ENCODE data around the gene BRAP.
"Not testable (repeated sequence)": the region's sequence is repeated elsewhere in the genome, so short reads cannot be mapped to it uniquely, and the experiment has no call there.

The BRAP gene

GRCh38 chr12:111673503-111673902 is 12.3 kb downstream of the BRAP start:
- no peak for DNase-seq

- DNase-seq: no peak
These were observed 12.9 kb downstream of the BRAP start for GRCh38 chr12:111672822-111673381.

- DNase-seq: no peak
These were observed 20.5 kb downstream of the BRAP start for GRCh38 chr12:111664961-111665865.

DNA sequence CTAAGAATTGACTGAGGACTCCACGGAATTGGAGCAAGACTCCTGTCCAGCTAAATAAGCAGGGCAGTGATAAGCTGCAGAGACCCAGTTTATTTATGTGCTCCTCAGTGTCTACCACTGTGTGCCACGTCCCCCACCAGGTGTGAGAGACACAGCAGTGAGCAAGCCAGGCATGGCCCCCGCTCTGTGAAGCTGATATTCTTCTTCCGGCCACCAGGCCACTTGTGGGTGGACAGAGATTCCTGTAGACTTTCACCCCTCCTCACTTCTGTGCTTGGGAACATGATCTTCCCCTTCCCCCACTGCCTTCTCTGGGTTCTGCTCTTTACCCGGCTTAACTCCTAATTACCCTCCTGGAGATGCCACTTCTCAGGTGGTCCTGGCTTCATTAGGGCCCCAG is 21.3 kb downstream of the BRAP start:
- DNase-seq: no peak

DNA sequence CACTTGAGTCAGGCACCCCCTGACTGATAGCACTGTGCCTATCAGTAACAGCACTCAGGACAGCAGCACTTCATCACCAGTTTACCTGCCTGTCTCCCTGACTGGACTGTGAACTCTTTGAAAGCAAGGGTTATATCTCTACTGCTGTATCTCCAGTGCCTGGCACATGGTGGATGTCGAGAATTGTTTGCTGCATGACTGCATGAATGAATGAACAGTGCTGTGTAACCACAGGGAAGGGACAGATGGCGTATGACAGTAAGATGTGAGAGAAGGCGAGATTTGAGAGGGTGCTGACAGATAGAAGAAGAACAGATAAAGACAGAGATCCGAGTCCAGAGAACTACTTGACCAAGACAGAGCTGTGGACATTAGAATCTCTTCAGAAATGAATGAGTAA is 29.7 kb downstream of the BRAP start:
- DNase-seq: no peak

DNA sequence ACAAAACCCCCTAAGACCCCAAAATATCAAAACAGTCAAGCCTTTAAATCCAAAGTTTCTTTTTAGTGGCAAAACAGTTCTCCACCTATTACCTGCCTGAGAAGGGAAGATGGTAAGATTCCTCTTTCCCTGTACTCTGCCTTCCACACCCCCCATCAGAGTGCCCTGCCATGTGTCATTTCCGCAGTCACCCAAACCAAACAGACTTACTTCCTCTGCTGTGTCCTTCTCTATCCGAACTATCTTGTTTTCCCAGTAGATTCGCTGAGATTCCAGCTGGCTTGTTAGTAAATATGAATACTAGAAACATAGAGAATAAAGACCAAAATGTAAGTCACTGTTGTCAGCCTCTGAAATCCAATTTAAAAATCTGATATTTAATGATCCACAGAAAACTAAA is 30.4 kb downstream of the BRAP start:
- no peak for DNase-seq

DNA sequence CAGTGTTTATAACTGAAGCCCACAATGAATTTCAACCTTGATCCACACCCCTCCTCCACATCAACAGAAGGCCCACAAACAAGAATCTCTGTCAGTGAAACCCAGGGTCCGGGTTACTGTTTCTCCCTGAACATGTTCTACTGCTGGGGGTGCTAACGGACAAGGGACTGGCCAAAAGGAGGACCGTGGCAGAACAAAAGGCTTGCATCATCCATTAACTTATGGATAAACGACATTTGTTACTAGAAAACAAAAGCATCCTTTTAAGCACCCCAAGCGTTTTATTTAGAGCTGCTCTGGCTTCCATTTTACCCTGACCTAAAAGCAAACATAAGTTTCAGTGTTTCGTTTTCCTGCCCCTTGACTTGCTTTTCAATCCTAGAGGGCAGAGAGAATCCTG is 32.2 kb downstream of the BRAP start:
- DNase-seq: no peak

GRCh38 chr12:111652530-111652929 is 33.2 kb downstream of the BRAP start:
- DNase-seq: not testable (repeated sequence)

GRCh38 chr12:111650912-111651311 is 34.8 kb downstream of the BRAP start:
- no peak for DNase-seq

DNA sequence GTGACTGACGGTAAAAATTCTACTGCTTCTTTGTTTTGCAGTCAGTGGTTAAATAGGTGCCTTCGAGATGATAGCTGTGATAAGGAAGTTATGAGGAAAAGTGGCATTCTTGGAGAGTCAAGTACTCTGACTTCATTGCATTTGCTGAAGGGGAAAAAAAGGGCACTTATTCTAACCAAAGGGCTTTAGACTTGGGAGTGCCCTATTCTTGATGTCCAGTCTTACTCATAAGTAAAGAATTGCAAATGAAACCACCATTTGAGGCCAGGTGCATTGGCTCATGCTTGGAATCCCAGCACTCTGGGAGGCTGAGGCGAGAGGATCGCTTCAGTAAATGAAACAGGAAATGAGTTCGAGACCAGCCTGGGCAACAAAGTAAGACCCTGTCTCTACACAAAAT is 40.3 kb downstream of the BRAP start:
- DNase-seq: no peak

GRCh38 chr12:111643427-111643826 is 42.3 kb downstream of the BRAP start:
- DNase-seq: no peak

GRCh38 chr12:111642681-111643426 is 42.9 kb downstream of the BRAP start:
- DNase-seq: no peak

- DNase-seq: no peak
These were observed 45.2 kb downstream of the BRAP start for GRCh38 chr12:111640506-111640905.

- DNase-seq: no peak
These were observed 47.2 kb downstream of the BRAP start for GRCh38 chr12:111638556-111638955.

DNA sequence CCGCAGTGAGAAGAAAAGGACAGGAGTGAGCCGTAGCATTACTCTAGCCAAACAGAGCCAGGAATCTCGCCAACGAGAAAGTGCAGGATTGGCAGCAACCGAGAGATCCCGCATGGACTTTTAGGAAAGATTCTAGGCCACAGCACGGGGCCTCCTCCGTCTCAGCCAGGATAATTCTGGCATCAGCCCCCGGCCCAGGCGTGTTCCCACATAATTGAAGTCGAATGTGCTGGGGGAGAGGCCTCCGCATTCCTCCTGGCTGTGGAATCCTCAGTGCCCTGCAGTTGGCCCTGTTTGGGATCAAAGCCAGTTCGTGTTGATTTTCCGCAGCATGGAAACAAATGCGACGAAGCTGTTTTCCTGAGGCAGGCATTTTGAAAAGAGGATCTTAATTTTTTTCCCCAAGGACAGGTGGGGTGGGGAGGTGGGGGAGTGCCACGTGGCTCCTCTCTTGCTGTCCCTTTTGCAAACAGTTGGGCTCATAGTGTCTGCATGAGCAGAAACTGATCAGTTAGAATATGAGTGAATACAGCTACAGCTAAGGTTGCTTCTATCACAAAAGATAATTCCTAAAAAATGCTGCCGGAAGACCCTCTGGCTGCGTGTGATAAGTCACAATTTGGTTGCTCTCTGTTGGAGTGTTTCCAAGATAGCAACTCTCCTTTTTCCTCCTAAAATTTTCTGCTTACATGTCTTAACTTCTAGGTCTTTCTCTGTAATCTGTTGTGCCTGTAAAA is 49.4 kb downstream of the BRAP start:
- no peak for DNase-seq

GRCh38 chr12:111635524-111635923 is 50.2 kb downstream of the BRAP start:
- no peak for DNase-seq

GRCh38 chr12:111628505-111629260 is 57.1 kb downstream of the BRAP start:
- no peak for DNase-seq

GRCh38 chr12:111626230-111626629 is 59.5 kb downstream of the BRAP start:
- no peak for DNase-seq

- no peak for DNase-seq
These were observed 61.2 kb downstream of the BRAP start for GRCh38 chr12:111624540-111624939.

GRCh38 chr12:111617841-111618240 is 67.9 kb downstream of the BRAP start:
- not testable (repeated sequence) for DNase-seq

DNA sequence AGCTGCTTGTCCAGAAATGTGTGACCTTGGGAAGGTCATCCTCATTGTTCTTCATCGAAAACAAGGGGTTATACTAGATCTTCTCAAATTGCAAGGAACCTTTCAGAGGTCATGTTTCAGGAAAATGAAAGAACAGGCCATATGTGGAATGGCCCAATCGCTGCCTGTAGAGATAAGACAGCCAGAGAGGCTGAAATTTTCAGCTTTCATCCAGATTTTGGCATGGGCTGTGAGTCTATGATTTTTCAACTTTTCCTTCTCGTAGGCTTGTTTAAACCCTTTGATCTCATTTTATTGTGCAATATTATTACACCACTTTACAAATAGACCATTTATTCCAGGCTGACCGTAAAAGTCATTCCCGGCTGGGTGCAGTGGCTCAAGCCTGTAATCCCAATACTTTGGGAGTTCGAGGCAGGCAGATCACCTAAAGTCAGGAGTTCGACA is 69.6 kb downstream of the BRAP start:
- no peak for DNase-seq

DNA sequence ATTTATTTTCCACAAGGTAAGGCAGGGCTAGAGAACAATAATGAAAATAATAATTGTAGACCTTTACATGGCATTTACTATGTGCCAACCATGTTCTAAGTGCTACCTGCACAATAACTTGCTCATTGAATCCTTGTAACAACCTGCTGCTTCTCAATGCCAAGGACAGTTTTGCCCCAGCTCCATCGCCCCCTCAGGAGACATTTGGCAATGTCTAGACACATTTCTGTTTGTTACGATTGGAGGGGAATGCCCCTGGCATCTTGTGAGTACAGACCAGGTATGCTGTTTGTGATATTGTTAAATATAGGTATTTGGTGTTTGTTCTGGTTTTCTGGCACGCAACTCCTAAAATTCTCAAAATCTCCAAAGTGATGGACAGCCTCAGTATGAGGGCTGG is 78.5 kb downstream of the BRAP start:
- peak in 1 of 2 experiments; percentile 3 for DNase-seq
